ENCODE measurements around the gene CRIP1. TPM values are rescaled to one million over a fixed set of nuclear protein-coding genes. Genes with fewer than 3 reads are reported as not detected.

CRIP1 gene
- total and polyA plus RNA-seq, 2 experiments from 2014 or later = 0.80 to 8.4 TPM

- Mint-ChIP-seq H3K36me3 (ENCODE audit: low read depth) (peaks cover 3% of the 10 kb centered on the region; the same call in 1 of the 3 replicates), H3K9me3 (no peaks in the 10 kb centered on the region), H3K27ac (no peak overlapping the region), H3K27me3 (ENCODE audit: insufficient read depth, low read depth, poor library complexity) (peaks cover 23% of the 10 kb centered on the region), H3K4me1 (peaks cover 3% of the 10 kb centered on the region), H3K4me3 (no peak overlapping the region)
- Histone ChIP-seq H4K20me1 (replicated peaks; ENCODE audit: insufficient read depth) (no peaks in the 10 kb centered on the region; the same call in 1 of the 2 replicates), H2AFZ (no peak overlapping the region), H3K27me3 (ENCODE audit: insufficient read depth) (peaks cover 17% of the 10 kb centered on the region), H3K9me2 (ENCODE audit: insufficient read depth) (no peaks in the 10 kb centered on the region), H3K4me1 (ENCODE audit: insufficient read depth) (peaks cover 17% of the 10 kb centered on the region; the same call in 1 of the 2 replicates), H3K27ac (ENCODE audit: low read depth) (0 out of 2 replicates have a peak overlapping the region, but pooled peaks have one; percentile 79), H3K4me2 (no peak overlapping the region; the same call in 1 of the 2 replicates), H3K79me2 (replicated peaks; ENCODE audit: insufficient read depth) (no peaks in the 10 kb centered on the region), H3K36me3 (ENCODE audit: insufficient read depth) (no peaks in the 10 kb centered on the region), H3F3A (replicated peaks; ENCODE audit: low read depth) (peaks cover 9% of the 10 kb centered on the region; the same call in 1 of the 2 replicates), H3K4me3 (no peak overlapping the region)
- ATAC-seq = peak; percentile 39
- TF ChIP-seq CTCF (conservative IDR thresholded peaks at IDR 0.05; ENCODE audit: low read depth in 2 of 2) = peak; percentile 27 to 38; a peak in 3 of 4 replicates
- TF ChIP-seq ZNF114 (CRISPR knock-in tag; IDR thresholded peaks at IDR 0.05) = no peak
- TF ChIP-seq POLR2AphosphoS5 (IDR thresholded peaks at IDR 0.05; ENCODE audit: low read depth) = 0 out of 2 replicates have a peak, but pooled peaks have one; percentile 10
- TF ChIP-seq NANOG (IDR thresholded peaks at IDR 0.05; ENCODE audit: borderline replicate concordance) = no peak
- peak; percentile 72 for DNase-seq (ENCODE audit: low spot score)
These were observed 15.3 kb upstream of the CRIP1 start for GRCh38 chr14:105471297-105471821.

- Histone ChIP-seq H3K4me3 (no peak overlapping the region), H3F3A (replicated peaks; ENCODE audit: low read depth) (peaks cover 9% of the 10 kb centered on the region; the same call in 1 of the 2 replicates), H2AFZ (no peak overlapping the region), H3K4me2 (no peak overlapping the region), H3K36me3 (ENCODE audit: insufficient read depth) (no peaks in the 10 kb centered on the region), H3K79me2 (replicated peaks; ENCODE audit: insufficient read depth) (no peaks in the 10 kb centered on the region), H3K9me2 (ENCODE audit: insufficient read depth) (no peaks in the 10 kb centered on the region), H3K4me1 (ENCODE audit: insufficient read depth) (peaks cover 18% of the 10 kb centered on the region; the same call in 1 of the 2 replicates), H3K27me3 (ENCODE audit: insufficient read depth) (peaks cover 23% of the 10 kb centered on the region), H3K27ac (ENCODE audit: low read depth) (no peak overlapping the region), H4K20me1 (replicated peaks; ENCODE audit: insufficient read depth) (no peaks in the 10 kb centered on the region; the same call in 1 of the 2 replicates)
- Mint-ChIP-seq H3K4me1 (peaks cover 3% of the 10 kb centered on the region), H3K27me3 (ENCODE audit: insufficient read depth, low read depth, poor library complexity) (peaks cover 27% of the 10 kb centered on the region), H3K4me3 (no peak overlapping the region), H3K9me3 (no peaks in the 10 kb centered on the region), H3K36me3 (ENCODE audit: low read depth) (peaks cover 2% of the 10 kb centered on the region; the same call in 1 of the 3 replicates), H3K27ac (no peak overlapping the region)
- DNase-seq (ENCODE audit: low spot score) (no peak), ATAC-seq (no peak)
- TF ChIP-seq ZNF114 (CRISPR knock-in tag; IDR thresholded peaks at IDR 0.05) = no peak
- TF ChIP-seq ETS1 (IDR thresholded peaks at IDR 0.05) = no peak
- no peak for TF ChIP-seq CREB1 (CRISPR knock-in tag; IDR thresholded peaks at IDR 0.05; ENCODE audit: low read depth)
These were observed 14.7 kb upstream of the CRIP1 start for GRCh38 chr14:105471823-105472485.

Data from GM23338 (cell line).